Activated T-cell treated with anti-CD3 and anti-CD28 coated beads, Interleukin-2, amount 50 U/mL, for 72 hours (primary cell): Measurements from ENCODE around the gene GFM2. TPM values are rescaled to one million over a fixed set of nuclear protein-coding genes. Genes with fewer than 3 reads are reported as not detected.
"Not testable (repeated sequence)": the region's sequence is repeated elsewhere in the genome, so short reads cannot be mapped to it uniquely, and the experiment has no call there.

Source experiments
- ATAC-seq, 2 donors: fragments of 150-1000 bp; cut with Tn5 transposase; replicated peaks in 1 of 2; 2 replicates each; pipeline ENCODE4 v1.10.0; 2021; ENCODE audit warnings: moderate library complexity in 2 of 2, mild to moderate bottlenecking in 1 of 2
- DNase-seq, 2 donors: peaks; one replicate each; pipeline ENCODE4 v3.0.0; 2021 to 2022; ENCODE audit warnings: mixed read lengths in 1 of 2
- H3K27ac Mint-ChIP-seq: one replicate; pipeline ENCODE4 v1.8.0; 2022; ENCODE audit warnings: mild to moderate bottlenecking, moderate library complexity, mixed read lengths
- H3K27me3 Mint-ChIP-seq: one replicate; pipeline ENCODE4 v1.8.0; 2022; ENCODE audit warnings: low read depth, mixed read lengths
- H3K36me3 Mint-ChIP-seq, 2 donors: one replicate each; pipeline ENCODE4 v1.8.0; 2022; ENCODE audit warnings: mixed read lengths in 2 of 2, mild to moderate bottlenecking in 1 of 2; ENCODE audit not compliant: insufficient read depth in 2 of 2
- H3K4me1 Mint-ChIP-seq: one replicate; pipeline ENCODE4 v1.8.0; 2022; ENCODE audit warnings: low read depth, mixed read lengths
- H3K4me3 Mint-ChIP-seq, 2 donors: one replicate each; pipeline ENCODE4 v1.8.0; 2022; ENCODE audit warnings: mild to moderate bottlenecking in 2 of 2, mixed read lengths in 2 of 2, moderate library complexity in 2 of 2
- H3K9me3 Mint-ChIP-seq, 2 donors: one replicate each; pipeline ENCODE4 v1.8.0; 2022; ENCODE audit warnings: mixed read lengths in 2 of 2
- total RNA-seq, 2 donors: library from RNA; stranded (reverse); gene quantifications; one replicate each; pipeline ENCODE4 v1.2.3, GENCODE V29; 2022

The GFM2 gene, protein sequence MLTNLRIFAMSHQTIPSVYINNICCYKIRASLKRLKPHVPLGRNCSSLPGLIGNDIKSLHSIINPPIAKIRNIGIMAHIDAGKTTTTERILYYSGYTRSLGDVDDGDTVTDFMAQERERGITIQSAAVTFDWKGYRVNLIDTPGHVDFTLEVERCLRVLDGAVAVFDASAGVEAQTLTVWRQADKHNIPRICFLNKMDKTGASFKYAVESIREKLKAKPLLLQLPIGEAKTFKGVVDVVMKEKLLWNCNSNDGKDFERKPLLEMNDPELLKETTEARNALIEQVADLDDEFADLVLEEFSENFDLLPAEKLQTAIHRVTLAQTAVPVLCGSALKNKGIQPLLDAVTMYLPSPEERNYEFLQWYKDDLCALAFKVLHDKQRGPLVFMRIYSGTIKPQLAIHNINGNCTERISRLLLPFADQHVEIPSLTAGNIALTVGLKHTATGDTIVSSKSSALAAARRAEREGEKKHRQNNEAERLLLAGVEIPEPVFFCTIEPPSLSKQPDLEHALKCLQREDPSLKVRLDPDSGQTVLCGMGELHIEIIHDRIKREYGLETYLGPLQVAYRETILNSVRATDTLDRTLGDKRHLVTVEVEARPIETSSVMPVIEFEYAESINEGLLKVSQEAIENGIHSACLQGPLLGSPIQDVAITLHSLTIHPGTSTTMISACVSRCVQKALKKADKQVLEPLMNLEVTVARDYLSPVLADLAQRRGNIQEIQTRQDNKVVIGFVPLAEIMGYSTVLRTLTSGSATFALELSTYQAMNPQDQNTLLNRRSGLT
- total RNA-seq: 10 to 100 TPM; 22.7 to 23.5 TPM

DNA sequence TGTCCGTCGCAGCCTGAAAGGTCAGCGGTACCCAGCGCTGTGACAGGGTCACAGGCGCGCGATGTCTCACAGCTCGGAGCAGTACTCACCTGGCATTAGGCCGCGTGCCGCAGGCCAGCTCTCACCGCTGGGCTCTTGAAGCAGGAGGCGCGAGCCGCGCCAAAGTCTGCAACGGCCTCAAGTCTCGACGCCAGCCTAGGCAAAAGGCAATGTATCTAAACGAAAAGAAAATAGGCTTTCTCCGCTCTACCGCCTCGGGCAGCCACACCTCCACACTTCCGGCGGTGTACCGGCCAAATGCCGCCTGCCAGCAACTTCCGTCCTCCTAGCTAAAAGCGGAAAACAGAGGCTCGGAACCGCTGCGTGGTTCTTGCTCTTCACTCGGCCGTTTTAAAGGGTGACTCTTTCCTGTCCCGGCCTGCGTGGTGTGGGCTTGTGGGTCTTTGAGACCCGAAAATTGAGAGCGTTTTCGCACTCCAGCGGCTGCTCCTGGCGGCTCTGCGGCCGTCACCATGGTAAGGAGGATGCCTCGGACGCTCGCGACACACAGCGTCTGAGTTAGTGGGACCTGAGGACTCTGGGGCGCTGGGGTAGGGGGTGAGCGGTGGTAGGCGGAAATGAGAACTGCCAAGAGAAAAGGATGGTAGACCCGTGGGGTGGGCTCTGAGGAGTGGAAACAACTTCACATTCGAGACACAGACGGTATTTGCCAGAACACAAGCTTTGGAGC lies at the start of gene GFM2, which contains the start of gene NSA2:
Gene GFM2 (minus strand): TSS at position 269 of the 730 bp plus-strand sequence. CDS start 3,375 bp downstream, outside the sequence.
Gene NSA2 (plus strand): TSS at position 401 of the 730 bp plus-strand sequence. CDS start 112 bp downstream, at position 513.
- Mint-ChIP-seq H3K36me3 (peaks cover 0 to 21% of the 10 kb centered on the region in 2 donors), H3K4me1 (peaks cover 46% of the 10 kb centered on the region), H3K4me3 (peak within 1 kb of the TSS; percentile 96 to 97), H3K9me3 (no peaks in the 10 kb centered on the region), H3K27me3 (no peaks in the 10 kb centered on the region), H3K27ac (peak within 1 kb of the TSS; percentile 98)
- peak; percentile 92 to 94 for DNase-seq
- ATAC-seq: peak; percentile 90 to 94

DNA sequence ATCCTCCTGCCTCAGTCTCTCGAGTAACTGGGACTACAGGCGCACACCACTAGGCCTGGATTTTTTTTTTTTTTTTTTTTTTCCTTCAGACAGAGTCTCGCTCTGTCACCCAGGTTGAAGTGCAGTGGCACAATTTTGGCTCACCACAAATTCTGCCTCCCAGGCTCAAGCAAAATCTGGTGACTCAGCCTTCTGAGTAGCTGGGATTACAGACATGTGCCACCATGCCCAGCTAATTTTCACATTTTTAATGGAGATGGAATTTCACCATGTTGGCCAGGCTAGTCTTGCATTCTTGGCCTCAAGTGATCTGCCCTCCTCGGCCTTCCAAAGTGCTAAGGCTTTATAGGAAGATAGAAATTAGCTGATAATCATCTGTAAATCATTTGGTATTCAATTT lies 44.0 kb upstream of the GFM2 start:
- ATAC-seq: no peak
- DNase-seq: no peak
- Mint-ChIP-seq H3K4me1 (no peaks in the 10 kb centered on the region), H3K27ac (no peak overlapping the region), H3K9me3 (no peaks in the 10 kb centered on the region), H3K4me3 (no peak overlapping the region), H3K36me3 (peaks cover 0 to 2% of the 10 kb centered on the region in 2 donors), H3K27me3 (no peaks in the 10 kb centered on the region)

DNA sequence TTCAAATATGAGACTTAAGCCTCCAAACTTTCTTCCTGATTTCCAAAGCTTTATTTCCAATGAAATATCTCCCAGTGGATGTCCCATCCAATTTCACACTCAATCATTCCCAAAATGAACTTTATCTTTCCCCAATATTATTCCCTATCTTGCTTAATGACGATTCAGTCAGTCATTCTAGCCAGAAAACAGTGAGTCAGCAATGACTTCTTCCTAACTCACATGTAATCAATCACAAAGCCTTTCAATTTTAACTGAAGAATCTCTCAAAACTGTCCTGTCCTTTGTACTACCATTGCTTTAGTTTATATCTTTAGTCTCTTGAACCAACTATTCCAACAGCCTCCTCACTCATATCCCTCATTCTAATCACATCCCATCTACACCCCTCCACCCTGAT lies 35.0 kb upstream of the GFM2 start:
- H3K4me1 Mint-ChIP-seq: no peaks in the 10 kb centered on the region
- no peaks in the 10 kb centered on the region for H3K9me3 Mint-ChIP-seq
- H3K27me3 Mint-ChIP-seq: no peaks in the 10 kb centered on the region
- H3K4me3 Mint-ChIP-seq: no peak overlapping the region
- ATAC-seq: no peak
- DNase-seq: no peak
- no peak overlapping the region for H3K27ac Mint-ChIP-seq
- peaks cover 0 to 2% of the 10 kb centered on the region in 2 donors for H3K36me3 Mint-ChIP-seq

DNA sequence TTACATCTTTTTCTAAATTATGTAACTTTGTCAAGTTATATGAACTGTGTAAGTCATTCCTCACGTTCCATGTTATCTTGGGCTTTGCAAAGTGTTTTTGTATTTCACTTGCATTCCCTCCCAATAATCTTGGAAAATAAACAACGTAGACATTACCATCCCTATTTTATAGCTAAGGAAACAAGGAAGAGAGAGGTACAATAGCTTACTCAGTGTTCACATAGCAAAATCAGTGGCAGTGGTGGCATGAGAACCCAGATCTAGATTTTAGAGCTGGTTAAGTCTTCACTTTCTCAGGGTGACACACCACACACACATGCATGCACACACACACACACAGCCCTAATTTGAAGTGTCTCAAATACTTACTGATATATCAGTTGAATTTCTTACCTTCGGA lies 34.3 kb upstream of the GFM2 start:
- no peaks in the 10 kb centered on the region for H3K4me1 Mint-ChIP-seq
- H3K4me3 Mint-ChIP-seq: no peak overlapping the region
- DNase-seq: no peak
- no peak overlapping the region for H3K27ac Mint-ChIP-seq
- no peaks in the 10 kb centered on the region for H3K9me3 Mint-ChIP-seq
- peaks cover 0 to 2% of the 10 kb centered on the region in 2 donors for H3K36me3 Mint-ChIP-seq
- H3K27me3 Mint-ChIP-seq: no peaks in the 10 kb centered on the region
- ATAC-seq: no peak

DNA sequence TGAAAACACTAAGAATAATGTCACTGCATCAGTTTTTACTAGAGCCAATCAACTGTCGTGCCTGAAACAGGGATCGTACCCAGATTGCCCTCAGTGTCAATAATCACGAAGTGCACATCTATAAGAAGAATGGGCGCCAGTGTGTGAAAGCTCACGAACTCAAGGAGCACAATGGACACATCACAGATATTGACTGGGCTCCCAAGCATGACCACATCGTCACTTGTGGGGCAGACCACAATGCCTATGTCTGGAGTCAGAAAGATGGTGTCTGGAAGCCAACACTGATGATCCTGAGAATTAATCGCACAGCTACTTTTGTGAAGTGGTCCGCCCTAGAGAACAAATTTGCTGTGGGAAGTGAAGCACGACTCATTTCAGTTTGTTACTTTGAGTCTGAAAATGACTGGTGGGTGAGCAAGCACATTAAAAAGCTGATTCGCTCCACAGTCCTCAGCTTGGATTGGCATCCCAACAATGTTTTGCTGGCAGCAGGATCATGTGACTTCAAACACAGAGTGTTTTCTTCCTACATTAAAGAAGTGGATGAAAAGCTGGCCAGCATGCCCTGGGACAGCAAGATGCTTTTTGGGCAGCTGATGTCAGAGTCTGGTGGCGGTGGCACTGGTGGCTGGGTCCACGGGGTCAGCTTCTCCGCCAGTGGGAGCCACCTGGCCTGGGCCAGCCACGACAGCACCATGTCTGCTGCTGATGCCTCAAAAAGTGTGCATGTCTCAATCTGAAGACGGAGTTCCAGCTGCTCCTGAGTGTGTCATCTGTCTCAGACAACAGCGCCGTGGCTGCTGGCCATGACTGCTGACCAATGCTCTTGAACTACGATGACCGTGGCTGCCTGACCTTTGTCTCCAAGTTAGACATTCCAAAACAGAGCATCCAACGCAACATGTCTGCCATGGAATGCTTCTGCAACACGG lies 32.3 kb upstream of the GFM2 start:
- H3K27me3 Mint-ChIP-seq: no peaks in the 10 kb centered on the region
- no peak overlapping the region for H3K27ac Mint-ChIP-seq
- no peaks in the 10 kb centered on the region for H3K9me3 Mint-ChIP-seq
- H3K36me3 Mint-ChIP-seq: peaks cover 0 to 2% of the 10 kb centered on the region in 2 donors
- ATAC-seq (no peak), DNase-seq (no peak)
- no peak overlapping the region for H3K4me3 Mint-ChIP-seq
- no peaks in the 10 kb centered on the region for H3K4me1 Mint-ChIP-seq

DNA sequence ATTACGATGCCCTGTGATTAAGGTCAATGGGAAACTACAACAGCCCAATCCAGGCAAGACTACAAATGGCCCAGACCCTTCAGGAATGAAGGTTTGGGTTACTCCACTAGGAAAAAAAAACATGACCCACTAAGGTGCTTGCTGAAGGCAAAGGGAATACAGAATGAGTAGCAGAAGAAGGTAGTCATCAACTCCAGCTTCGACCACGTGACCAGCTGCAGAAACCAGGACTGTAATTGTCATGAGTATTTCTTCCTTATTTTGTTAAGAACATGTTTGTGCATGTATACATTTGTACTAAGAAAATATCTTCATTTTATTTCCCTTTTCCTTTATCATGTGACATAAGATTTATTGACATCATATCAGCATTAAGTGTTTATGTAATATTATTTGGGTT lies 24.8 kb upstream of the GFM2 start:
- not testable (repeated sequence) for H3K9me3 Mint-ChIP-seq, H3K36me3 Mint-ChIP-seq, DNase-seq, ATAC-seq, H3K4me3 Mint-ChIP-seq, H3K27me3 Mint-ChIP-seq, H3K27ac Mint-ChIP-seq, H3K4me1 Mint-ChIP-seq

DNA sequence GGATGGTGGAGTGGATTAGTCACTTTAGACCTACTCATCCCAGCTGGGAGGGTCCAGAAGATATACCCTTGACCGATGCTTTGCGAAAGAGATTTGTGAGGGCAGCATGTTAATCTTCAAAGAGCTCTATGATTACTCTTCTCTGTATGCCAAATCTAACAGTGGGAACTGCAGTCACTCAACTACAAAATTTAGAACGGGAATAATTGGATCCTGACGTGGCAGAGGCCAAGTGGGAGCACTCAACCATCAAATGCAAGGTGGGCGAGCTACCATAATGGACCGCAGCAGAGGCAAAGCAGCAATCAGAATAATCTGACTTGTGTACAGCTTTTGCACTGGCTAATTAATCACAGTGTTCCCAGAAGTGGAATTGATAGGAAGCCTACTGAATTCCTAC lies 20.5 kb upstream of the GFM2 start:
- Mint-ChIP-seq H3K27ac (no peak overlapping the region), H3K27me3 (no peaks in the 10 kb centered on the region), H3K36me3 (peaks cover 0 to 2% of the 10 kb centered on the region in 2 donors), H3K4me1 (no peaks in the 10 kb centered on the region), H3K4me3 (no peak overlapping the region), H3K9me3 (no peaks in the 10 kb centered on the region)
- DNase-seq (no peak), ATAC-seq (no peak)

DNA sequence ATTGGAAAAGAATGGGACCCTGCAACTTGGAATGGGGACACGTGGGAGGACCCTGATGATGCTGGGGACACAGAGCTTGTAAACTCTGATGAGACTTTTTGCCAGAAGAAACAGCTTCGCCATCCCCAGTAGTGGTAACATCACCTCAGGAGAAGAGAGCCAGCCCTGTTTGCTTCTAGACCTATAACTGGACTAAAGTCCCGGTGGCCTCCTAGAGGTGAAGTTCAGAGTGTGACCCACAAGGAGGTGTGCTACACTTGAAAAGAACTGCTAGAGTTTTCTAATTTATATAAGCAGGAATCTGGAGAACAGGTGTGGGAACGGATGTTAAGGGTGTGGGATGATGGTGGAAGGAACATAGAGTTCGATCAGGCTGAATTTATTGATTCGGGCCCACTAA lies 19.9 kb upstream of the GFM2 start:
- DNase-seq (no peak), ATAC-seq (no peak)
- Mint-ChIP-seq H3K36me3 (peaks cover 1 to 2% of the 10 kb centered on the region in 2 donors), H3K4me1 (no peaks in the 10 kb centered on the region), H3K27me3 (no peaks in the 10 kb centered on the region), H3K9me3 (no peaks in the 10 kb centered on the region), H3K4me3 (no peak overlapping the region), H3K27ac (no peak overlapping the region)

DNA sequence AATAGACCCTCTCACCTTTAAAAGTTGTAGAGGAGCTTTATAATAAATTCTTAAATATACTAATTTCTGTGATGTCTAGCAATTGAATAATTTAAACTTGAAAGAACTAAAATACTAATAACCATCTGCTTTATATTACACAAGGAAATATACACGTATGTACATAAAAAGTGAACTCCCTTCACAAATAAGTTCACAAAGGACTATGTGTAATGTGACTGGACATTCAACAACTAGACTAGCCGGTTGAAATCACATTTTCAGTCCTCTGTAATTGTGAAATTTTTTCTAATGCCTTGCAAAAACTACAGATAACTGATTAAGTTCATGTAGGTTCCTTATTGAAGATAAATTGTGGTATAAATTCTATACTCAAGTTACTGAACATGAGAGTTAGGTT lies 11.7 kb upstream of the GFM2 start:
- Mint-ChIP-seq H3K9me3 (no peaks in the 10 kb centered on the region), H3K4me1 (no peaks in the 10 kb centered on the region), H3K27ac (no peak overlapping the region), H3K36me3 (peaks cover 0 to 11% of the 10 kb centered on the region in 2 donors), H3K27me3 (no peaks in the 10 kb centered on the region), H3K4me3 (no peak overlapping the region)
- DNase-seq: no peak
- no peak for ATAC-seq

DNA sequence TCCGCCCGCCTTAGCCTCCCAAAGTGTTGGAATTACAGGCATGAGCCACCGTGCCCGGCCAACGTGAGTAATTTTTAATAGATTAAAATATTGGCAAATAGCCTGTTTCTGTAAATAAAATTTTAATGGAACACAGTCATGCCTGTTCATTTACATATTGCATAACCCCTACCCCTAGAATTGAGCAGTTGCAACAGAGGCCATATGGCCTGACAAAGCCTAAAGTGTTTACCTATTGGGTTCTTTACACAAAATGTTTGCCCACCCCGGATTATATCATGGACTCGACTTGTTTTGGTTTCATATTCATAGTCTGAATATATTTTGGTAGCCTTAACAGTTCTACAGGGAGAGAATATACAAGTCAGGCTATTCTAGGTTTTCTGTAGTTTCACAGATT lies 5.4 kb upstream of the GFM2 start:
- Mint-ChIP-seq H3K4me1 (peaks cover 13% of the 10 kb centered on the region), H3K4me3 (no peak overlapping the region), H3K27me3 (no peaks in the 10 kb centered on the region), H3K9me3 (no peaks in the 10 kb centered on the region), H3K36me3 (peaks cover 0 to 27% of the 10 kb centered on the region in 2 donors), H3K27ac (no peak overlapping the region)
- ATAC-seq: no peak
- no peak for DNase-seq

DNA sequence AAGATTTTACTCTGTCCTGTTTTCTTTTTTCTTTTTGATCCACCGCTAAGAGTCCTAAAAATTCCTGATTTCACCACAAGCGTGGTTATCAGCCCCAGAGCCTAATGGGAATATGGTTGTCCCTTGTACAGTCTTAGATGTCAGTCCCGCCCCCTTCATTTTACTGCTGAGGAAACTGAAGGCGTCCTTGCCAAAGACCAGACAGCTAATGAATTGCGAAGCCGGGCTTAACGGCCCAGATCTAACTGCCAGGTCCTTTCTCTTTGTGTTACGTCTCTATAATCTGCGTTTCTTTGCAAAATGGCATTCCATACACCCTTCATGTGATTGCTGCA lies 629 bp upstream of the GFM2 start:
- no peaks in the 10 kb centered on the region for H3K27me3 Mint-ChIP-seq
- peaks cover 41% of the 10 kb centered on the region for H3K4me1 Mint-ChIP-seq
- ATAC-seq (no peak), DNase-seq (no peak)
- peak overlapping the region; percentile 98 for H3K27ac Mint-ChIP-seq
- H3K9me3 Mint-ChIP-seq: no peaks in the 10 kb centered on the region
- peak overlapping the region; percentile 96 to 97 for H3K4me3 Mint-ChIP-seq
- peaks cover 0 to 23% of the 10 kb centered on the region in 2 donors for H3K36me3 Mint-ChIP-seq

DNA sequence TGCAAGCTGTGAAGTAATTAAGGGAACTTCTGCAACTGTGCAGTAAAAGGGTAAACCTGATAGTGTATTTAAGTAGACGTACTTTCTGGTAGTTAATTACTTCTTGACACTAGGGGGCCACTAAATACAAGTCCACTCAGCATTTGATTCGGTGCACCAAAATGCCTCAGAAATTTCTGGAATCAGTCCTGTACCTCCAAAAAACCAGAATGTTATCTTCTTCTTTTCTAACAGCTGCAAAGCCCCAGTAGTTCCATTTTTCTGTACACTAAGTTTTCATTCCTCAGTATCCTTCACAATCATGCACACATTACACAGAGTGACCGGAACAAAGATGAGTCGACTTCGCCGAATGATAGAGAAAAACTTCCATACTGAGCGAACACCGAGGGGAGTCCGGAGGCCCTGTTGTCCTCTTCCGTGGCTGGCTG lies 484 bp downstream of the GFM2 start:
- Mint-ChIP-seq H3K4me3 (peak overlapping the region; percentile 96 to 97), H3K9me3 (no peaks in the 10 kb centered on the region), H3K27me3 (no peaks in the 10 kb centered on the region), H3K27ac (peak overlapping the region; percentile 98), H3K4me1 (peaks cover 52% of the 10 kb centered on the region), H3K36me3 (peaks cover 0 to 21% of the 10 kb centered on the region in 2 donors)
- DNase-seq (peak in 1 of 2 donors; percentile 9), ATAC-seq (peak; percentile 49 to 54)
